HepG2 (cell line): ENCODE data around the gene PRRT2. TPM values are rescaled to one million over a fixed set of nuclear protein-coding genes. Genes with fewer than 3 reads are reported as not detected.

Experiments used
- DNMT1 ChIP-seq: sonication (generic); formaldehyde crosslinking; IDR thresholded peaks from 2 replicates; pipeline ENCODE4 v1.5.1; 2020; ENCODE audit warnings: mild to moderate bottlenecking, missing genetic modification reagents
- ESRRA ChIP-seq: sonication (generic); formaldehyde crosslinking; IDR thresholded peaks from 2 replicates; pipeline ENCODE4 v1.5.1; 2020; ENCODE audit warnings: mild to moderate bottlenecking, low read depth, missing genetic modification reagents
- FOXA1 ChIP-seq, 2 experiments: fragments of 450-650 bp in 1 of 2; sonication (generic) in 1 of 2; formaldehyde crosslinking in 1 of 2; IDR thresholded peaks; 2 replicates each; pipeline versions ENCODE4 v1.4.0 to v1.6.1; 2016 to 2020; ENCODE audit warnings: missing genetic modification reagents in 1 of 2
- FOXO1 ChIP-seq: sonication (generic); formaldehyde crosslinking; IDR thresholded peaks from 2 replicates; pipeline ENCODE4 v1.4.0; 2020; ENCODE audit warnings: missing genetic modification reagents
- HNRNPH1 ChIP-seq: fragments of 200-400 bp; formaldehyde crosslinking; optimal IDR thresholded peaks from 2 replicates; pipeline ENCODE3; 2017; ENCODE audit warnings: mild to moderate bottlenecking, low read depth, low read length
- JARID2 ChIP-seq: sonication (generic); formaldehyde crosslinking; IDR thresholded peaks from 2 replicates; pipeline ENCODE4 v1.8.1; 2023; ENCODE audit warnings: missing genetic modification reagents, inconsistent platforms; ENCODE audit not compliant: insufficient replicate concordance
- JUND ChIP-seq: sonication (generic); formaldehyde crosslinking; IDR thresholded peaks from 2 replicates; pipeline ENCODE4 v1.8.0; 2022; ENCODE audit warnings: mild to moderate bottlenecking, missing genetic modification reagents
- KDM2A ChIP-seq: sonication (generic); formaldehyde crosslinking; IDR thresholded peaks from 2 replicates; pipeline ENCODE4 v1.4.0; 2020; ENCODE audit warnings: low read depth, missing genetic modification reagents, borderline replicate concordance
- KDM4B ChIP-seq: sonication (generic); formaldehyde crosslinking; IDR thresholded peaks from 2 replicates; pipeline ENCODE4 v1.4.0; 2020; ENCODE audit warnings: missing genetic modification reagents
- NFATC3 ChIP-seq: sonication (generic); formaldehyde crosslinking; IDR thresholded peaks from 2 replicates; pipeline ENCODE4 v1.5.1; 2020; ENCODE audit warnings: mild to moderate bottlenecking, missing genetic modification reagents
- RAD51 ChIP-seq: fragments of 450-650 bp; IDR thresholded peaks from 2 replicates; pipeline ENCODE4 v1.6.1; 2016; ENCODE audit warnings: borderline replicate concordance
- RARG ChIP-seq: sonication (generic); formaldehyde crosslinking; IDR thresholded peaks from 2 replicates; pipeline ENCODE4 v1.4.0; 2020; ENCODE audit warnings: low read depth, mild to moderate bottlenecking, missing genetic modification reagents
- RCOR2 ChIP-seq: IDR thresholded peaks from 2 replicates; pipeline ENCODE4 v1.6.1; 2016; ENCODE audit warnings: missing biosample characterization, missing genetic modification reagents
- RFX1 ChIP-seq: fragments of 450-650 bp; IDR thresholded peaks from 2 replicates; pipeline ENCODE4 v1.6.1; 2017
- SIX4 ChIP-seq: sonication (generic); formaldehyde crosslinking; IDR thresholded peaks from 2 replicates; pipeline ENCODE4 v1.4.0; 2020; ENCODE audit warnings: missing genetic modification reagents
- ZNF232 ChIP-seq: sonication (generic); formaldehyde crosslinking; IDR thresholded peaks from 2 replicates; pipeline ENCODE4 v1.4.0; 2020; ENCODE audit warnings: missing genetic modification reagents, borderline replicate concordance
- ZNF33A ChIP-seq: sonication (generic); formaldehyde crosslinking; IDR thresholded peaks from 2 replicates; pipeline ENCODE4 v1.5.1; 2020; ENCODE audit warnings: missing genetic modification reagents, mild to moderate bottlenecking, moderate library complexity, borderline replicate concordance
- ZNF343 ChIP-seq: sonication (generic); formaldehyde crosslinking; IDR thresholded peaks from 2 replicates; pipeline ENCODE4 v1.4.0; 2020; ENCODE audit warnings: mild to moderate bottlenecking, missing genetic modification reagents
- ZNF547 ChIP-seq: sonication (generic); formaldehyde crosslinking; IDR thresholded peaks from 2 replicates; pipeline ENCODE4 v1.5.1; 2020; ENCODE audit warnings: mild to moderate bottlenecking, missing genetic modification reagents
- polyA plus RNA-seq, 8 experiments: library from polyadenylated mRNA; depleted of rRNA in 3 of 8; stranded (reverse) in 7 of 8; unstranded in 1 of 8; fragments of >200 nt; fragmentation: Illumina TruSeq in 4 of 8; extraction: Trizol in 4 of 8; gene quantifications; 2 replicates each; pipeline versions ENCODE4 v1.2.1 to v1.2.3, GENCODE V29; 2011 to 2016; ENCODE audit warnings: low read depth in 4 of 8, missing spikeins in 1 of 8, mixed read lengths in 1 of 8; ENCODE audit not compliant: insufficient read depth in 1 of 8
- total RNA-seq, 5 experiments: library from RNA; depleted of rRNA; stranded (reverse); fragments of >200 nt; fragmentation: Illumina TruSeq; extraction: Trizol; gene quantifications; 2 replicates each; pipeline ENCODE4 v1.2.3, GENCODE V29; 2016; ENCODE audit warnings: low read depth in 1 of 5
- TF ChIP-seq, protein P1 (sequence below): sonication (generic); formaldehyde crosslinking; IDR thresholded peaks from 2 replicates; pipeline ENCODE4 v1.5.1; 2020; ENCODE audit warnings: mild to moderate bottlenecking, missing genetic modification reagents, moderate library complexity
- TF ChIP-seq, protein P2 (sequence below): IDR thresholded peaks from 2 replicates; pipeline ENCODE4 v1.6.1; 2012; ENCODE audit warnings: inconsistent platforms
- TF ChIP-seq, protein P3 (sequence below): IDR thresholded peaks from 2 replicates; pipeline ENCODE4 v1.6.1; 2016
- TF ChIP-seq, protein P4 (sequence below): sonication (generic); formaldehyde crosslinking; IDR thresholded peaks from 2 replicates; pipeline ENCODE4 v1.4.0; 2020; ENCODE audit warnings: mild to moderate bottlenecking, missing genetic modification reagents
- TF ChIP-seq, protein P5 (sequence below): sonication (generic); formaldehyde crosslinking; IDR thresholded peaks from 2 replicates; pipeline ENCODE4 v1.5.0; 2020; ENCODE audit warnings: mild to moderate bottlenecking, missing genetic modification reagents, moderate library complexity

PRRT2 gene
- total and polyA plus RNA-seq, 2 of the 13 experiments (the other 11 are each of a cell fraction or from before 2014, with no cell fraction given) = 0.51 to 1.1 TPM

DNA sequence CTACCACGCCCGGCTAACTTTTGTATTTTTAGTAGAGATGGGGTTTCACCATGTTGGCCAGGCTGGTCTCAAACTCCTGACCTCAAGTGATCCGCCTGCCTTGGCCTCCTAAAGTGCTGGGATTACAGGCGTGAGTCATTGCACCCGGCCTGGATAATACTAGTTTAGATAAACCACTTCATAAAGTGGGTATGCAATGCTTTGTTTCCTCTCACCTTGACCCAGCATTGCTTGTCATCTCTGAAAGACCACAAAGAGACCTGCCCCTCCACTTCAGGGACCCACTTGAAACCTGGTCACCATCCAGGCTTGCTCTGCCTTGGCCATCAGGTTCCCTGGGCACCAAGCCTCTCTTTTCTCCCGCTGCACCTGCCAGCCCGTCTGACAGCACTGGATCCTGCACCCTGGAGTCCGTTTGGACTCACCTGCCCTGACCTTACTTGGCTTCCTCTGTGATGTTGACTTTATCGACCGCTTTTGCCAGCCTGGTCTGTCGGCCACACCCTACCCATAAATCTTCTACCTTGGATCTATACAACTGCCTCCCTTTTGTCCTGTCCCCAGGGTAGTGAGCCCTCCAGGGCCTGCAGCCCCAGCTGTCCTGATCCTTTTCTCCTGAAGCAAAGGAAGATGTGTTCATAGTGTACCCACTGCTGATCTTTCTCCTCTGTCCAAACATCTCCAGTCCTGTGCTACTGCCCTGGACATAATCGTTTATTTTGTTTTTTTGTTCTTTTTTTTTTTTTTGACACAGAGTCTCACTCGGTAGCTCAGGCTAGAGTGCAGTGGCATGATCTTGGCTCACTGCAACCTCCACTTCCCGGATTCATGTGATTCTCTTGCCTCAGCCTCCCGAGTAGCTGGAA is 46.6 kb upstream of the PRRT2 start (continued):
- TF ChIP-seq, protein P1, sequence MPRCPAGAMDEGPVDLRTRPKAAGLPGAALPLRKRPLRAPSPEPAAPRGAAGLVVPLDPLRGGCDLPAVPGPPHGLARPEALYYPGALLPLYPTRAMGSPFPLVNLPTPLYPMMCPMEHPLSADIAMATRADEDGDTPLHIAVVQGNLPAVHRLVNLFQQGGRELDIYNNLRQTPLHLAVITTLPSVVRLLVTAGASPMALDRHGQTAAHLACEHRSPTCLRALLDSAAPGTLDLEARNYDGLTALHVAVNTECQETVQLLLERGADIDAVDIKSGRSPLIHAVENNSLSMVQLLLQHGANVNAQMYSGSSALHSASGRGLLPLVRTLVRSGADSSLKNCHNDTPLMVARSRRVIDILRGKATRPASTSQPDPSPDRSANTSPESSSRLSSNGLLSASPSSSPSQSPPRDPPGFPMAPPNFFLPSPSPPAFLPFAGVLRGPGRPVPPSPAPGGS (CRISPR knock-in tag) = peak; percentile 80
- peak; percentile 83 for TF ChIP-seq JUND
- TF ChIP-seq KDM4B (CRISPR knock-in tag) = 0 out of 2 replicates have a peak, but pooled peaks have one; percentile 74
- TF ChIP-seq RFX1 = no peak
- peak; percentile 76; the same call in 1 of the 2 replicates for TF ChIP-seq NFATC3 (CRISPR knock-in tag)
- no peak for TF ChIP-seq DNMT1 (CRISPR knock-in tag)
- TF ChIP-seq ZNF547 (CRISPR knock-in tag) = no peak; the same call in 1 of the 2 replicates
- TF ChIP-seq, protein P2, sequence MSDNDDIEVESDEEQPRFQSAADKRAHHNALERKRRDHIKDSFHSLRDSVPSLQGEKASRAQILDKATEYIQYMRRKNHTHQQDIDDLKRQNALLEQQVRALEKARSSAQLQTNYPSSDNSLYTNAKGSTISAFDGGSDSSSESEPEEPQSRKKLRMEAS = peak; percentile 54; the same call in 1 of the 2 replicates
- peak; percentile 92 for TF ChIP-seq RCOR2 (CRISPR knock-in tag)
- peak; percentile 87; the same call in 1 of the 2 replicates for TF ChIP-seq ESRRA
- TF ChIP-seq ZNF33A = 0 out of 2 replicates have a peak, but pooled peaks have one; percentile 26
- TF ChIP-seq, protein P3, sequence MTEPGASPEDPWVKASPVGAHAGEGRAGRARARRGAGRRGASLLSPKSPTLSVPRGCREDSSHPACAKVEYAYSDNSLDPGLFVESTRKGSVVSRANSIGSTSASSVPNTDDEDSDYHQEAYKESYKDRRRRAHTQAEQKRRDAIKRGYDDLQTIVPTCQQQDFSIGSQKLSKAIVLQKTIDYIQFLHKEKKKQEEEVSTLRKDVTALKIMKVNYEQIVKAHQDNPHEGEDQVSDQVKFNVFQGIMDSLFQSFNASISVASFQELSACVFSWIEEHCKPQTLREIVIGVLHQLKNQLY (CRISPR knock-in tag) = peak; percentile 72; the same call in 1 of the 2 replicates
- no peak for TF ChIP-seq SIX4 (CRISPR knock-in tag)
- TF ChIP-seq JARID2 (CRISPR knock-in tag) = peak; percentile 53
- no peak for TF ChIP-seq RAD51
- TF ChIP-seq, protein P4, sequence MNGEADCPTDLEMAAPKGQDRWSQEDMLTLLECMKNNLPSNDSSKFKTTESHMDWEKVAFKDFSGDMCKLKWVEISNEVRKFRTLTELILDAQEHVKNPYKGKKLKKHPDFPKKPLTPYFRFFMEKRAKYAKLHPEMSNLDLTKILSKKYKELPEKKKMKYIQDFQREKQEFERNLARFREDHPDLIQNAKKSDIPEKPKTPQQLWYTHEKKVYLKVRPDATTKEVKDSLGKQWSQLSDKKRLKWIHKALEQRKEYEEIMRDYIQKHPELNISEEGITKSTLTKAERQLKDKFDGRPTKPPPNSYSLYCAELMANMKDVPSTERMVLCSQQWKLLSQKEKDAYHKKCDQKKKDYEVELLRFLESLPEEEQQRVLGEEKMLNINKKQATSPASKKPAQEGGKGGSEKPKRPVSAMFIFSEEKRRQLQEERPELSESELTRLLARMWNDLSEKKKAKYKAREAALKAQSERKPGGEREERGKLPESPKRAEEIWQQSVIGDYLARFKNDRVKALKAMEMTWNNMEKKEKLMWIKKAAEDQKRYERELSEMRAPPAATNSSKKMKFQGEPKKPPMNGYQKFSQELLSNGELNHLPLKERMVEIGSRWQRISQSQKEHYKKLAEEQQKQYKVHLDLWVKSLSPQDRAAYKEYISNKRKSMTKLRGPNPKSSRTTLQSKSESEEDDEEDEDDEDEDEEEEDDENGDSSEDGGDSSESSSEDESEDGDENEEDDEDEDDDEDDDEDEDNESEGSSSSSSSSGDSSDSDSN (CRISPR knock-in tag) = peak; percentile 90
- no peak for TF ChIP-seq HNRNPH1
- TF ChIP-seq ZNF232 = peak; percentile 94; the same call in 1 of the 2 replicates
- peak; percentile 85 for TF ChIP-seq FOXO1 (CRISPR knock-in tag)
- TF ChIP-seq, protein P5, sequence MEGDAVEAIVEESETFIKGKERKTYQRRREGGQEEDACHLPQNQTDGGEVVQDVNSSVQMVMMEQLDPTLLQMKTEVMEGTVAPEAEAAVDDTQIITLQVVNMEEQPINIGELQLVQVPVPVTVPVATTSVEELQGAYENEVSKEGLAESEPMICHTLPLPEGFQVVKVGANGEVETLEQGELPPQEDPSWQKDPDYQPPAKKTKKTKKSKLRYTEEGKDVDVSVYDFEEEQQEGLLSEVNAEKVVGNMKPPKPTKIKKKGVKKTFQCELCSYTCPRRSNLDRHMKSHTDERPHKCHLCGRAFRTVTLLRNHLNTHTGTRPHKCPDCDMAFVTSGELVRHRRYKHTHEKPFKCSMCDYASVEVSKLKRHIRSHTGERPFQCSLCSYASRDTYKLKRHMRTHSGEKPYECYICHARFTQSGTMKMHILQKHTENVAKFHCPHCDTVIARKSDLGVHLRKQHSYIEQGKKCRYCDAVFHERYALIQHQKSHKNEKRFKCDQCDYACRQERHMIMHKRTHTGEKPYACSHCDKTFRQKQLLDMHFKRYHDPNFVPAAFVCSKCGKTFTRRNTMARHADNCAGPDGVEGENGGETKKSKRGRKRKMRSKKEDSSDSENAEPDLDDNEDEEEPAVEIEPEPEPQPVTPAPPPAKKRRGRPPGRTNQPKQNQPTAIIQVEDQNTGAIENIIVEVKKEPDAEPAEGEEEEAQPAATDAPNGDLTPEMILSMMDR (CRISPR knock-in tag) = peak; percentile 50
- TF ChIP-seq ZNF343 = no peak; the same call in 1 of the 2 replicates
- no peak for TF ChIP-seq RARG (CRISPR knock-in tag)
- TF ChIP-seq KDM2A (CRISPR knock-in tag) = peak; percentile 81; the same call in 1 of the 2 replicates
- TF ChIP-seq FOXA1 (IDR thresholded peaks at IDR 0.05) = peak; percentile 88
- peak; percentile 99 for TF ChIP-seq FOXA1 (CRISPR knock-in tag; IDR thresholded peaks at IDR 0.05)
